Stimulated activated CD4-positive, alpha-beta T cell treated with anti-CD3 and anti-CD28 coated beads, TNF-alpha, amount 100 ng/mL, for 1 hour (primary cell): ENCODE data around the gene NPIPA5.
"Not testable (repeated sequence)": the region's sequence is repeated elsewhere in the genome, so short reads cannot be mapped to it uniquely, and the experiment has no call there.

Experiments
- DNase-seq, 3 donors: peaks; one replicate each; pipeline ENCODE4 v3.0.0-alpha.2; 2020; ENCODE audit warnings: low read depth in 3 of 3, low spot score in 1 of 3

NPIPA5 gene

DNA sequence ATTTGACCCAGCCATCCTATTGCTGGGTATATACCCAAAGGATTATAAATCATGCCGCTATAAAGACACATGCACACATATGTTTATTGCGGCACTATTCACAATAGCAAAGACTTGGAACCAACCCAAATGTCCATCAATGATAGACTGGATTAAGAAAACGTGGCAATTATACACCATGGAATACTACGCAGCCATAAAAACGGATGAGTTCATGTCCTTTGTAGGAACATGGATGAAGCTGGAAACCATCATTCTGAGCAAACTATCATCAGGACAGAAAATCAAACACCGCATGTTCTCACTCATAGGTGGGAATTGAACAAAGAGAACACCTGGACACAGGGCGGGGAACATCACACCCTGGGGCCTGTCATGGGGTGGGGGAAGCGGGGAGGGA lies 14.9 kb upstream of the NPIPA5 start:
- not testable (repeated sequence) for DNase-seq

DNA sequence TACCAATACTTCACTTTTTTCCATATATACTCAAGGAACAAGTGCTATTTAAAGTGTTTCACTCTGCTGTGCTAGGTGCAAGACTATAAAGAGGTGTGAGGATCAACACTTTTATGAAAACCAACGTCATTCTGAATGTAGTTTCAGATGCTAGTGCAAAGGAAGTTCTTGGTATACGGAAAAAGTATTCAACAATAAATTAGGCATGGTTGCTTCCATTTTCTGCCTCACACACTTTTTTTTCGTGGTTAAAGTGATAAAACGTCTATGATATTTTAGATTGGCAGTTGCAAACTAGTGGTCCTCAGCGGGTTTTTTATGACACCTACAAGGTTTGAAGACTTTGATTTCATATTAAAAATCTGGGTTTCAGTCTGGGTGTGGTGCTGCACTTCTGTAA lies 11.8 kb upstream of the NPIPA5 start:
- DNase-seq = not testable (repeated sequence)

DNA sequence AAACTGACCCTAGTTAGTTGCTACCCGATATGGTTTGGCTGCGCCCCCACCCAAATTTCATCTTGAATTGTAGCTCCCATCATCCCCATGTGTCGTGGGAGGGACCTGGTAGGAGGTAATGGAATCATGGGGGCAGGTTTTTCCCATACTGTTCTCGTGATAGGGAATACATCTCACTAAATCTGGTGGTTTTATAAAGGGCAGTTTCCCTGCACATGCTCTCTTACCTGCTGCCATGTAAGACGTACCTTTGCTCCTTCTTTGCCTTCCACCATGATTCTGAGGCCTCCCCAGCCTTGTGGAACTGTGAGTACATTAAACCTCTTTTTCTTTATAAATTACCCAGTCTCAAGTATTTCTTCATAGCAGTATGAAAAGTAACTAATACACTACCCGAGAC lies 10.0 kb upstream of the NPIPA5 start:
- not testable (repeated sequence) for DNase-seq

DNA sequence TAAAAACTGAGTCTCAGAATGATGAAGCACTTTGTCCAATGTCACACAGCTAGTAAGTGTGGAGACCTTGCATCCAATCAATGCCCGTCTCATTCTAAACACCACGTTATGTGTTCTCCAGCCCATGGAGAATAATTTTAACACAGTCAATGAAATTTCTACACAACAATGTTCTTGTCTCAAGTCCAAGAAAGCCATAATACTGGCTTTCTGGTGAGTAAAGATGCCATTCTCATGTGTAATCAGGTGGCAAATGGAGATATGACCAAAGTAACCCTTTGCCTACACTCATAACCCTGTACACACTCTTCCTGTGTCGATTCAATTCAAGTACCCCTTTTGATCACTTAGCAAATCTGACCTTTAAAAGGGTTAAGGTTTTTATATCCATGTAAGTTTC lies 4.7 kb upstream of the NPIPA5 start:
- DNase-seq = not testable (repeated sequence)

DNA sequence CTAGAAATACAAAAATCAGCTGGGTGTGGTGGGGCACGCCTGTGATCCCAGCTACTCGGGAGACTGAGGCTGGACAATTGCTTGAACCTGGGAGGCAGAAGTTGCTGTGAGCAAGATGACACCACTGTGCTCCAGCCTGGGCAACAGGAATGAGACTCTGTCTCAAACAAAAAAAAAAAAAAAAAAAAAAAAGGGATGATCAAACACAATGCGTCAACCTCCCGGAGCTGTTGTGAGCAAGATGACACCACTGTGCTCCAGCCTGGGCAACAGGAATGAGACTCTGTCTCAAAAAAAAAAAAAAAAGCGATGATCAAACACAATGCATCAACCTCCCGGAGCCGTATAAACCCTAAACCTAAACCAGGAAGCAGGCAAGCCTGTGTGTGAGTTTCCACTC lies 20.6 kb downstream of the NPIPA5 start:
- DNase-seq = not testable (repeated sequence)

DNA sequence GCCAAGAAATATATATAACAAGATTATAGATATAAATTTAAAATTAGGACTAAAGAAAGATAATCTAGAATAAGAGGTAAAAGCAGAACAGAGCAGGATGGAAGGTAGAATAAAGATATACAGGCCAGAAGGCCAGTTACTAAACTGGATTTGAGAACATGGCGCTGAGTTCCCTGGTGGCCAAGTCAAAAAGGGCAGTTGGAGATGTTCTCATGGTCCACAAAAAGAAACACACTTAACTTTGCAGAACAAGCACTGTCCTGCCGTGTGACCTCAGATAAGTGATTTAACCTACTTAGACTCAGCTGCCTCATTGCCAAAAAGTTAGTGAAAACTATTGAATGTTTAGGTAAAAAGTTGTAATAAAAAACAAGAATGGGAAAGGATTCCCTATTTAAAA lies 23.2 kb downstream of the NPIPA5 start:
- DNase-seq = not testable (repeated sequence)

DNA sequence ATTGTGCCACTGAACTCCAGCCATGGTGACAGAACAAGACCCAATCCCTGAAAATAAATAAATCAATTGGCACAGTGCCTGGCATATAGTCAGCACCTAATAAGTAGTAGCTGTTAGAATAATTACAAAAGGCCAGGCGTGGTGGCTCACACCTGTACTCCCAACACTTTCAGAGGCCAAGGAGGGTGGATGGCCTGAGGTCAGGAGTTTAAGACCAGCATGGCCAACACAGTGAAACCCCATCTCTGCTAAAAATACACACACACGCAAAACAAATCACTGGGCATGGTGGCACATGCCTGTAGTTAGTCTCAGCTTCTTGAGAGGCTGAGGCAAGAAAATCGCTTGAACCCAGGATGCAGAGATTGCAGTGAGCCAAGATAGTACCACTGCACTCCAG lies 25.2 kb downstream of the NPIPA5 start:
- not testable (repeated sequence) for DNase-seq

DNA sequence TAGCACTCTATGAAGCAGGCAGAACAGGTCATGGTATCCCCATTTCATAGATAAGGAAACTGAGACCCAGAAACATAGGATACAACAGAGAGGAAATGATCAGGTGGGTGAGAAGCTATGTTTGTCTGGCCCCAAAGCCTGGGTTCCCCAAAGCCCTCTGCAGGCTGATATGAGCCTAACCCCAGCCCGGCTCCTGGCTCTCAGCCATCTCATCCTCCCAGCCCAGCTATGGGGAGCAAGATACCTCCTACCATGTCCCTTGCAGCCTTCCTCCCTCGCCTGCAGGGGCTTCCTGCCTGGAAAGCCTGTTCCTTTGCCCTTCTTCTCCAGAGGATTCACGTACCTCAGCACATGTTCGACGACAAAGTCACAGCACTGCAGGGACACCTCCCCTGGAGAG lies 26.3 kb downstream of the NPIPA5 start:
- not testable (repeated sequence) for DNase-seq

DNA sequence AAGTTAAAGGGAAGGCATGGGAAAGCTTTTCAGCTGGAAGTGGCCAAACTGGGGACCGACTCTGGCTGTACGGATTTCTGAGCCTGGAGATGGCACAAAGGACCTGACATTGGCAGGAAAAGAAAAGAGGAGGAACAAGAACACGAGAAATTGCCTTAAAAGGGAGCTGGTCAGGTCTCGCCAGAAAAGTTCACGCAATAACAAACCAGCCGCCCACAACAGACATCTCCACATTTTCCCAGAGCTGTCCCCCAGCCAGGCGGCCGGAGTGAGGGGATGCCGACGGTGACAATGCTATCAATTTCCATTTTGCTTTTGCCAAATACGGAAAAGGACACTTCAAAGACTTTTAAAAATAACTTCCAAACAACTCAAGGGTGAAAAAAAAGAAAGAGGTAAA lies 26.8 kb downstream of the NPIPA5 start:
- not testable (repeated sequence) for DNase-seq

DNA sequence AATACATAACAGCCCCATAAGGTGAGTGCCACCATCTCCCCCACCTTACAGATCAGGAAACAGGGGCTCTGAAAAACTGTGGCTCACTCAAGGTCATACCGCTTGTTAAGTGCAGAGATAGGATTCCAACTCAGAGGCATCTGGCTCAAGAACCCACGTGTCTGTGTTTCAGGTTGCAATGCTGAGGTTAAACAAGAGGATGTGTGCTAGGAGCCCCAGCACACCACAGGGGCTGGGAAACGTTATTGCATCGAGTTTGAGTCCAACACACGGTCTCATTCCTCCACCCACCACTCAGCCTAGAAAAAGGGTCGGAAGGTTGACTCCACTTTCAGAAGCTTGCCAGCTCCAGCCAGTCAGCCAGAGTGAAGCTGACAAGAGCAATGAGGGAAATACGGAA lies 29.4 kb downstream of the NPIPA5 start:
- DNase-seq = not testable (repeated sequence)

DNA sequence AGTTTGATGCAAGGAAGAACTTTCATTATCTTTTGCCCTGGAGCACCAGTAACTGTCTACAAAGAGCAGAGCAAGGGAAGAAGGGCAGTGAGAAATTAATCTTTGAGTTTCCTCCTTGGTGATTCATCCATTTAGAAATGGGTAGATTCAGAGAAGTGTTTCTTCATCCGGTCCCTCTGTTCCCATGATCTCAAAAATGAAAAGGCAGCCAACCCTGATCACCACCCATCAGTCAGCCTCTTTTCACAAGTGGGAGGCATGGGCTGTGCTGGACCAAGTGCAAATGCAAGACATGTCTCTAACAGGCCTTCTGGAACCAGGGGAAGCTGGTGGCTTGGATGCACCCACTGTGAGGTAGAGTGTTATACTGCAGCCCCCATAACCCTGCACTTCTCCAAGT lies 35.8 kb downstream of the NPIPA5 start:
- DNase-seq = not testable (repeated sequence)

DNA sequence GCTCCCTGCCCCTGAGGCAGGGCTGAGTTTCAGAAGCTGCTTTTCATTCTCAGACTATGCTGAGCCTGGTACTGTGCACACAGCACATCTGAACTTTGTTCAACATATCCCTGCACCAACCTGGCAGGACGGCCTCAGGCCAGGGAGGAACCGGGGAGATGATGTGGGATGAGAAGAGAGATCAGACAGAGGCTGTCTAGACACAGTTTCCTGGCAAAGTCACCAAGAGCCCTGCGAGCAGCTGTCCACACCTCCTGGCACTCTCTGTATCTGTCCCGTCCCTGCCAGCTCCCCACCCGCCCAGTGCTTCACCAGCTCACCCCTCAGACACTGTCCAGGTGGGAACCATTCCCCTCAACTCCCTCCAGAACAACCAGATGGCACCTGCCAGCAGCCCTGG lies 39.1 kb downstream of the NPIPA5 start:
- not testable (repeated sequence) for DNase-seq

DNA sequence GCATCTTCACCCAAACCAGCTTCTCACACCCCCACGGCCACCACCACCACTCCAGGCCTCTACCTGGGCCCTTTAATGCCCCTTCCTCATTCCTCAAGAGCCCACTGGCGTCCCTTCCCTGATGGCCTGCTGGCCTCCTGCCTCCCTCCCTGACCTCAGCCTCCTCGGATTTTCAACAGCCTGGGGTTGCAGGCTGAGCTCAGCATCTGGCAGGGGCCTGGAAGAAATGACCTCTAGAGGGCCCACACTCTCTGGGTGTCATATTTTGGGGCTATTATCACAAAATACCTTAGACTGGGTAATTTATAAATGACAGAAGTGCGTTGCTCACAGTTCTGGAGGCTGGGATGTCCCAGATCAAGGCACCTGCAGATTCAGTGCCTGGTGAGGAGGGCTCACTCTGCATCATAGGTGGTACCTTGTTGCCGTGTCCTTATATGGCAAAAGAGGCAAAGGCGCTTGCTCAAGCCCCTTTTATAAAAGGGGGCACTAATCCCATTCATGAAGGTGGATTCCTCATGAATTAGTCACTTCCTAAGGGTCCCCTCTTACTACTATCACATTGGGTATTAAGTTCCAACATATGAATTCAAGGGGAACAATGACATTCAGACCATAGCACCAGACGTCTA lies 40.0 kb downstream of the NPIPA5 start:
- not testable (repeated sequence) for DNase-seq

DNA sequence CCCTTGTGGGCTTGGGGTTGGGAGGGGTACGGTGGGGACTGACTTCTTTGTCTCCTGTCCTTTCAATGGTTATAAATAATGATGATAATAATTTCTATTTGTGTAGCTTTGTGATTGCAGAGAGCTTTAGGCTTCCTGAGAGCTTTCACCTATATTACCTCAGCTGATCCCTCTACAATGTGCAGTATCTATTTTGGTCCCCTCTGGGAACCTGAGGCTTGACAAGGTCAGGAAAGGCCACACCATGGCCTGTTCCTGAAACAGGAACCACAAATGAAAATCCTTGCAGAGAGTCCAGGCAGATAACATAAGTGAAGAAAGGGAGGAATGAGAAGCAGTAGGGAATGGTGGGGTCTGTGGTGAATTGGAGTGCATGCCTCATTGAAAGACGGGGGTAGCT lies 42.5 kb downstream of the NPIPA5 start:
- DNase-seq = not testable (repeated sequence)

DNA sequence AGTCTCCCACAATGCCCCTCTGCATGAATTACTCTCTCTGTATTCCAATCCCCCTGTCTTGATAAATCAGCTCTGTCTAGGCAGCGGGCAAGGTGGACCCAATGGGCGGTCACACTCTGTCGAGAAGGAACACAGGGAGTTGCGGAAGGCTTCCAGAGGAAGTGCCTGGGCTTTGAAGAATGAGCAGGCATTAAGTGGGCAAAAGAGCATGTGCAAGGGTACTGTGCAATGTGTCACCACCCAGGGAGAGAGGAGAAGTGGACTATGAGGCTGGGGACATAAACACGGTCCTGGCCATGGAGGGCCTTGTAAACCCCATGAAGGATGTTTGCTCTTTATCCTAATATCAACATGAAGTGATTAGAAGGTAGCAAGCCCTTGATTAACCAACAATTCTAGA lies 44.1 kb downstream of the NPIPA5 start:
- DNase-seq = not testable (repeated sequence)

DNA sequence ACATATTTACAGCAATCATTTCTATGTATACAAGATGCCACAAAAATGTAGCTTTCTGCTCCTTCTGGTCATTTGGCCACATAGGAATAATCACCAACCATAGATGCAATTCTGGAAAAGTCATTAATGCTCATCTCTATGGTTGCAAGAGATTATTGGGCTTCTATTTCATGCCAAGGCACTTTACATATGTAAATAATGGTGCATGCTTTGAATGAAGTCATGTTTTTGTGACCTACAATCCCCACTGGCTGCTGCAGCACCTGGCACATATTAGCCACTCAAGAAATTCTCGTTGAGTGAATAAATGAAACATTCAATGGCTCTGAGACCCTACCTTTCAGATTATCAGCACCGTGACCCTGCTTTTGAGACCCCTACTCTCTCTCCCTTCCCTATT lies 47.1 kb downstream of the NPIPA5 start:
- not testable (repeated sequence) for DNase-seq

DNA sequence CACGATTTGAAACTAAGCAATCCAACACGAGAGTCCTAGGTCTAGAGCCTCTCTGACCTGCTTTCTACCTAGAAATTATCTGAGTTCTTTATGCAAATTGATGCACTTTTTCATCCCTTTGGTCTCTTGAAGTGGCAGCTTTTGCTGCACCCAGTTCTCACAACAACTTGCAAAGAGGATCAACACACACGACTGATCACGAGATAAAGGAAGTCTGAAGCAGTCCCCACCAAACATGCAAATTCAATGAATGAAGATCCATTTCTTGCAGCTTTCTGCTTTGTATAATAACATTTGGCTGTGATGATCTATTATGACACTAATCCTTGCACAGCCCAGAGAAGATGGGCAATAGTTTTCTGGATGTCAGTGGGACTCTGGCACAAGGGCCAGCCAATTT lies 53.1 kb downstream of the NPIPA5 start:
- not testable (repeated sequence) for DNase-seq

DNA sequence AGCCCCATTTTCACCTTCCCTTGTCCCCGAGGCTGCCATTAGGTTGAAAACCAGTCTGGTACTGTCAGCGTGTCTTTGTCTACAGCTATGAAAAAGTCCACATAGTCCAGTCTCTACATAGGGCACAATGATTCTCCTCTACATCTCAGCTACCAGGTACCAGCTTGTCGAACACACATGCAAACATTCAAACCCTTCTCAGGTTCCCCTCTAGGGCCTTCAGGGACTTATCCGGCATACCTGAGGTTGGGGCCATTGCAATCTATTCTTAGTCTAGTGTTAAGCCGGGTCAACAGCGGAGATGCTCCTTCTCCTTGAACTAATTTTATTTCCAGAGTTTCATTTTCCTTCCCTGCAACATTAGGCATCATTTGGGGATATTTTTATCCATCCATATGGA lies 54.7 kb downstream of the NPIPA5 start:
- not testable (repeated sequence) for DNase-seq

DNA sequence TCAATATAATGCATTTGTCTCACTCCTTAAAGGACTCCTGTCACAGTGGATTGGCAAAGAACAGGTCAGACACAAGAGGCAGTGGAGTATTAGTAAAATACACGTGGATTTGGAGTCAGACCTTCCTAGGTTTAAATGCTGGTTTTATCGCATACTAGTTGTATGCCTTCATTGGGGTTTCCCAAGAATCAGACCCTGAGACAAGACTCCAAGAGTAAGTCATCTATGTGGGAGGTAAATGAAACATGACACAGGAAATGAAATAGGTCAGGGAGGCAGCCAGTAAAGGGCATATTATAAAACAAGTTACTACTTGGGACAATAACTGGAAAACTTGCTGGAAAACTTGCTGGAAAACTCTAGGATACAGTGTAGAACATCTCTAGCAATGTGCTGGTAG lies 56.9 kb downstream of the NPIPA5 start:
- not testable (repeated sequence) for DNase-seq

DNA sequence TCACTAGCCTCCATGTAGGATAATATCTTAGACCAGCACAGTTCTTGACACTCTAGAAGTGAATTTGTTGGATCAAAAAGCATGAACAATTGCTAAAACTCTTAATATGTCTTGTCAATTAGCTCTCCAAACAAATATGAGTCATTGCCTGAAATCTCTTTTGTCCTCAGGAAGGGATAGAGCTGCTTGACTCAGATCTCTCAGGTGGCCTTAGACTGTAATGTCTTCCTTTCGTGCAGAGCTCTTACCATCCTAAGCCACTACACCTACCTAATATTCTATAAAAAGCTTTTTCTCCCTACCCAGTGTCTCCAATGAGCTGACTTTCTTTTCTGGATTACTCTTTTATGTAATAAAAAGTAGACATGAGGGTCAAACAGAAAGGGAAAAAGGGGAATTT lies 63.5 kb downstream of the NPIPA5 start:
- DNase-seq = not testable (repeated sequence)
